ENCODE data around the gene PDGFB.

DNA sequence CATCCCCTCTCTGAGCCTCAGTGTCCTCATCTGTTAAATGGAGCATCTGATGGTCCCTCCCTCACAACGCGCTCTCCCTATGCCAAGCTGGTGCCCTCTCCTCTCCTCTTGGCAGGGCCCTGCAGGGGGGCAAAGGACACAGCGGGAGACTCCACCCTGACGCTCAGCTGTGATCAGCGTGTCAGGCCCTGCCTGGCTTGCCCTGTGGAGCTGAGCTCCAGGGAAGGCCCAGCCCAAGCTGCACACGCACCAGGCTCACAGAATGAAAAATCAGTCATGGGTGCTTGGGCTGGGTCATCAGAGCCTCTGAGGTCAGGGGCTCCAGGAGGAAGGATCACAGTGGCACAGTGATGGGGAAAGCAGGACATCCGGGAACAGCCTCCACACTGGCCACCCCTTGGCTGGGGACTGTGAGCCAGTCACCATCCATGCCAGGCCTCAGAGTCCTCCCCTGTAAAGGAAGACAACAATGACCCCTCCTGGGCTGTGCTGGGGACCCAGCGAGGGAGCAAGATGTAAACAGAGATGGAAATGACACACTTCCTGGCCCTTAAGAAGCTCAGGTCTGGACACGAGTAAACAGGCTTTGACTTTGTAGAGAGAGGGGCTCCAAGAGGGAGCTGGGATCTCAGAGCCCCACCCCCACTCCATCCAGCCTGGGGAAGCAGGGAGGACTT, 38.0 kb upstream of the PDGFB start:
- no peak for TF ChIP-seq EZH2 (IDR thresholded peaks at IDR 0.05)
- TF ChIP-seq POLR2AphosphoS5 (IDR thresholded peaks at IDR 0.05; ENCODE audit: borderline replicate concordance, low read depth, low read length): no peak

All from SK-N-MC (cell line).